GM10248 (cell line): ENCODE measurements around the gene PTH2.

ENCODE experiments used
- CTCF ChIA-PET: fragments of 300-600 bp; sonication (Branson Sonifier 250); formaldehyde crosslinking; extraction: SDS; loops from one replicate; lab custom pipeline; 2021; ENCODE audit warnings: antibody characterized with exemption; lab: Yijun Ruan, JAX
- POLR2A ChIA-PET: fragments of 350-650 bp; sonication (Branson Sonifier 250); formaldehyde crosslinking; extraction: SDS; loops from one replicate; lab custom pipeline; 2020; ENCODE audit warnings: antibody characterized with exemption; lab: Yijun Ruan, JAX
- DNase-seq: peaks from one replicate; pipeline ENCODE4 v3.0.0; 2012; ENCODE audit errors: extremely low spot score
- TF ChIP-seq, protein P1 (sequence below): IDR thresholded peaks from 2 replicates; pipeline ENCODE4 v1.5.1; 2012; ENCODE audit warnings: mild to moderate bottlenecking, low read depth; ENCODE audit errors: extremely low read depth, missing control alignments, control extremely low read depth

Gene PTH2

DNA sequence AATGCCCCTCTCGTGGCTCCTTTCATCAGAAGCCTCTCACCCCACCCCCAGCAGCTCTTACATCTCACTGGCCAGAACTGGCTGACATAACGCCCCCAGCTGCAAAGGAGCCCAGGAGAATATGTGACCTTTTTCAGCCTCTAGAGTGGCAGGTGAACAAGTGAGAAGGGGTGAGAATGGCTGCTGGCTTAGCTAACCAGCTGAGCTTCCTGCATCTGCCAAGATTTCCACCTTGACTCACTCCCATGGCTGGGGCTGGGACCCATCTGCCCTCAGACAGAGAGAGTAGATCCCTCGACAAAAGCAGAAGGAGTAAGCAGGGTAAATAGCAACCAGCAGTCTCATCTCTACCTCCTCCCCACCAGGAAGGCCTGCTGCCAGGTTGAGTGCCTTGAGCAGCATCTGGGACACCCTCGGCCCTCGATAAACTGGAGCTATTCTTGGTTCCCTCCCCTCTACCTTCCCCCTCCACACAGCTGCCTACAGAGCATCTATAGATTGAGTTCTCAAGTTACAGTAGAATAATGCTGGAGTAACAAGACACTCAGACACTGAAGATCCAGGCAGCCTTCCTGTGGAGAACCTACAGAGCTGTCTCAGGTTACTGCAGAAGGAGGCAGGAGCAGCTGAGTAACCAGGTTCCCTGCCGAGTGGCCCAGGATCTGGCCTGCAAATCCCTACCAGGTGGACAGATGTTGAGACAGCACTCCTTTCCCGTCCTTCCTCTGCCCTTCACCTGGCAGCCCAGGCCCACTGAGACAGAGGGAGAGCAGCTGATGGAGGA is 19.6 kb downstream of the PTH2 start:
- TF ChIP-seq, protein P1, sequence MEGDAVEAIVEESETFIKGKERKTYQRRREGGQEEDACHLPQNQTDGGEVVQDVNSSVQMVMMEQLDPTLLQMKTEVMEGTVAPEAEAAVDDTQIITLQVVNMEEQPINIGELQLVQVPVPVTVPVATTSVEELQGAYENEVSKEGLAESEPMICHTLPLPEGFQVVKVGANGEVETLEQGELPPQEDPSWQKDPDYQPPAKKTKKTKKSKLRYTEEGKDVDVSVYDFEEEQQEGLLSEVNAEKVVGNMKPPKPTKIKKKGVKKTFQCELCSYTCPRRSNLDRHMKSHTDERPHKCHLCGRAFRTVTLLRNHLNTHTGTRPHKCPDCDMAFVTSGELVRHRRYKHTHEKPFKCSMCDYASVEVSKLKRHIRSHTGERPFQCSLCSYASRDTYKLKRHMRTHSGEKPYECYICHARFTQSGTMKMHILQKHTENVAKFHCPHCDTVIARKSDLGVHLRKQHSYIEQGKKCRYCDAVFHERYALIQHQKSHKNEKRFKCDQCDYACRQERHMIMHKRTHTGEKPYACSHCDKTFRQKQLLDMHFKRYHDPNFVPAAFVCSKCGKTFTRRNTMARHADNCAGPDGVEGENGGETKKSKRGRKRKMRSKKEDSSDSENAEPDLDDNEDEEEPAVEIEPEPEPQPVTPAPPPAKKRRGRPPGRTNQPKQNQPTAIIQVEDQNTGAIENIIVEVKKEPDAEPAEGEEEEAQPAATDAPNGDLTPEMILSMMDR, result no peak

DNA sequence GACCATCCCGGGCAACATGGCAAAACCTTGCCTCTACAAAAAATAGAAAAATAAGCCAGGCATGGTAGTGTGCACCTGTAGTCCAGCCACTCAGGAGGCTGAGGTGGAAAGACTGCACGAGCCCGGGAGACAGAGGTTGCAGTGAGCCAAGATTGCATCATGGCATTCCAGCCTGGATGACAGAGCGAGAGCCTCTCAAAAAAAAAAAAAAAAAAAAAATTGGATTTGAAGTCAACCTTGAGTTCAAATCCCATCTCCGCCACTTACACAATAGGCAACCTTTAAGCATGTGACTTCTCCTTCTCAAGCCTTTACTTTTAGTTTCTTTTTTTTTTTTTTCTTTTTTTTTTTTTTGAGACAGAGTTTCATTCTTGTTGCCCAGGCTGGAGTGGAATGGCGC is 23.2 kb downstream of the PTH2 start:
- TF ChIP-seq, protein P1, result no peak
- ChIA-PET CTCF (interaction anchor here (1.9 kb wide), 1 partner anchor 9 kb away, joined by 8 read pairs; no protein-coding TSS in a partner anchor), POLR2A (no interaction called here)
- DNase-seq, result no peak

More for the DNA sequence above, 19.6 kb downstream of the PTH2 start:
- DNase-seq, result no peak
- POLR2A ChIA-PET, result no interaction called here
- CTCF ChIA-PET, result interaction anchor here (0.7 to 1.4 kb wide), 9 partner anchors 12 to 85 kb away, joined by 3 to 4 read pairs (median 3); no protein-coding TSS in a partner anchor

DNA sequence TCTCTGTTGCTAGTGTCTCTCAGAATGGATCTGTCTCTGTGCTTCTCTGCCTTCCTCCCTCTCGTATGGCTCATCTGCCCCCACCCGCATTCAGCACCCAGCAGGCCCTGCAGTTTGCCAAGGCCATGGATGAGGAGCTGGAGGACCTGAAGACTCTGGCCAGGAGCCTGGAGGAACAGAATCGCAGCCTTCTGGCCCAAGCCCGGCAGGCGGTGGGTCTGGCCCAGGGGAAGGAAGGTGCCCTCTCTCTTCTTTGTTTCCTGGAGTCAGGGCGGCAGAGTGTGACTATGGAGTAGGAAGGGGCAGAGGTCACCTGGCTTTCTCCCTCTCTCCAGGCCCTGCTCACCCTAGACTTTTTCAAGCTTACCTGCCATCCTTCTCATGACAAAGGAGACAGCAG is 24.3 kb downstream of the PTH2 start:
- CTCF ChIA-PET, result no interaction called here
- TF ChIP-seq, protein P1, result no peak
- DNase-seq, result no peak
- POLR2A ChIA-PET, result no interaction called here

DNA sequence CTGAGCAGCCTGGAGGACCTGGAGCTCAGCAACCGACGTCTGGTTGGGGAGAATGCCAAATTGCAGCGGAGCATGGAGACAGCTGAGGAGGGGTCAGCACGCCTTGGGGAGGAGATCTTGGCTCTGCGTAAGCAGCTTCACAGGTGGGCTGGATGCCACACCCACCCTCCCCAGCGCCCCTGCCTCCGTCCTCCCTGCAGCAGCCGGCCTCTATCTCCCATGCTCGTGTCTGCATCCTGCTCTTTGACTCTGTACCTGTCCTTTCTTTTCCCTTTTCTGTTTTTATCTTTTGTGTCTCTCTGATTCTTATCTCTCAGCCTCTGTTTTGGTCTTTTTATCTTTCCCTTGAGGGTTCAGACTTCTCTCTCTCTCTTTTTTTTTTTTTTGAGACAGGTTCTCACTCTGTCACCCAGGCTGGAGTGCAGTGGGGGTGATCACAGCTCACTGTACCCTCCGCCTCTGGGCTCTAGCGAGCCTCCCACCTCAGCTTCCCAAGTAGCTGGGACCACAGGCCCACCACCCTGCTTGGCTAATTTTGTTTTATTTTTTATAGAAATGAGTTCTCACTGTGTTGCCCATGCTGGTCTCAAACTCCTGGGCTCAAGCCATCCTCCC is 25.1 kb downstream of the PTH2 start:
- CTCF ChIA-PET, result interaction anchor here (0.9 kb wide), 1 partner anchor 97 kb away, joined by 3 read pairs; no protein-coding TSS in a partner anchor
- POLR2A ChIA-PET, result no interaction called here
- TF ChIP-seq, protein P1, result no peak
- no peak for DNase-seq

DNA sequence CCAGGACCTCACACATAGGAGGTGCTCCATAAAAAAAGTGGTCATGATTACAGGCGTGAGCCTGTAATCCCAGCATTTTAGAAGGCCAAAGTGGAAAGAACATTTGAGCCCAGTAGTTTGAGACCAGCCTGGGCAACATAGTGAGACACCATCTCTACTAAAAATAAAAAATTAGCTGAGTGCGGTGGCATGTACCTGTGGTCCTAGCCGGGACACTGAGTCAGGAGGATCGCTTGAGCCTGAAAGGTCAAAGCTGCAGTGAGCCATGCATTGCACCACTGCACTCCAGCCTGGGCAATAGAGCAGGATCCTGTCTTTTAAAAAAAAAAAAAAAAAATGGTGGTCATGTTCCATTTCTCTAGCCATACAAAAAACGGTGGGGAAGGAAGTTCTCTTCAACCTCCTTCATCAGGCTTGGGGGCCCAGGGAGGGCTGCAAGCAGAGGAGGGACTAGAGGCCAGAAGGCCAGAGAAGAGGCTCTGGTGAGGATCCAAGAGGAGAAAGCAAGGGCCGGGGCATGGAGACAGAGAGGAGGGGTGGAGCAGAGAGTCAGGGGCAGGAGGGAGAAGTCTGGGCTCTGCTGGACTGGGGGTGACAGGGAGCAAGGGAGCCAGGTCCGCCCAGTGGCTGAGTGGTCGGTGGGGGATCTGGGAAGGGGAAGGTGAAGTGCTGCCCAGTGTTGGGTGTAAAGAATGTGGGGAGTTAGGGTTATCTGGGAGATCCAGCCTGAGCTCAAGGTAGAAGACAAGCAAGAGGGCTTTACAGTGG is 26.3 kb downstream of the PTH2 start:
- ChIA-PET POLR2A (no interaction called here), CTCF (interaction anchor here (0.9 to 1.2 kb wide), 2 partner anchors 12 to 95 kb away, joined by 3 to 6 read pairs; no protein-coding TSS in a partner anchor)
- no peak for DNase-seq
- TF ChIP-seq, protein P1, result no peak
